CD4-positive, alpha-beta T cell treated with Interleukin-17A for 4 hours (primary cell): ENCODE data around the gene TCF7.

Experiments
- DNase-seq: peaks from one replicate; pipeline ENCODE4 v3.0.0-alpha.2; 2020; ENCODE audit warnings: mixed read lengths

The TCF7 gene

GRCh38 chr5:134091626-134092121, 22.8 kb upstream of the TCF7 start:
- DNase-seq, result no peak

GRCh38 chr5:134092875-134093274, 21.6 kb upstream of the TCF7 start:
- peak; percentile 59 for DNase-seq

- DNase-seq, result no peak
Observed at GRCh38 chr5:134093351-134093750, 21.1 kb upstream of the TCF7 start.

- no peak for DNase-seq
Observed at GRCh38 chr5:134095293-134095692, 19.2 kb upstream of the TCF7 start.

- DNase-seq, result no peak
Observed at GRCh38 chr5:134095887-134096589, 18.4 kb upstream of the TCF7 start.

- no peak for DNase-seq
Observed at GRCh38 chr5:134097211-134097749, 17.2 kb upstream of the TCF7 start.

GRCh38 chr5:134098690-134099089, 15.8 kb upstream of the TCF7 start:
- DNase-seq, result no peak

- DNase-seq, result no peak
Observed at GRCh38 chr5:134099288-134099872, 15.1 kb upstream of the TCF7 start.

- DNase-seq, result peak; percentile 36
Observed at GRCh38 chr5:134099939-134100282, 14.6 kb upstream of the TCF7 start.

- peak; percentile 87 for DNase-seq
Observed at GRCh38 chr5:134100283-134101091, 14.0 kb upstream of the TCF7 start.

GRCh38 chr5:134101686-134102439, 12.6 kb upstream of the TCF7 start:
- peak; percentile 85 for DNase-seq

- peak; percentile 72 for DNase-seq
Observed at GRCh38 chr5:134103397-134103796, 11.1 kb upstream of the TCF7 start.

- DNase-seq, result no peak
Observed at GRCh38 chr5:134103998-134104654, 10.4 kb upstream of the TCF7 start.

GRCh38 chr5:134106991-134107701, 7.3 kb upstream of the TCF7 start:
- no peak for DNase-seq

- DNase-seq, result no peak
Observed at GRCh38 chr5:134107779-134108178, 6.7 kb upstream of the TCF7 start.

- peak; percentile 62 for DNase-seq
Observed at GRCh38 chr5:134110382-134110781, 4.1 kb upstream of the TCF7 start.

- peak; percentile 61 for DNase-seq
Observed at GRCh38 chr5:134111741-134112647, 2.5 kb upstream of the TCF7 start.

GRCh38 chr5:134112726-134113362, 1.6 kb upstream of the TCF7 start:
- peak; percentile 32 for DNase-seq

GRCh38 chr5:134113363-134113889, 1.1 kb upstream of the TCF7 start:
- DNase-seq, result peak; percentile 54
